NCI-H2196 treated with DMSO at 0.1 percent for 48 hours (cell line): Measurements from ENCODE around the gene USP8.
"Not testable (repeated sequence)": the region's sequence is repeated elsewhere in the genome, so short reads cannot be mapped to it uniquely, and the experiment has no call there.

Source experiments
- DNase-seq: peaks from one replicate; lab custom pipeline; 2025; ENCODE audit not compliant: unreplicated experiment; lab: John Stamatoyannopoulos, UW

Gene USP8

DNA sequence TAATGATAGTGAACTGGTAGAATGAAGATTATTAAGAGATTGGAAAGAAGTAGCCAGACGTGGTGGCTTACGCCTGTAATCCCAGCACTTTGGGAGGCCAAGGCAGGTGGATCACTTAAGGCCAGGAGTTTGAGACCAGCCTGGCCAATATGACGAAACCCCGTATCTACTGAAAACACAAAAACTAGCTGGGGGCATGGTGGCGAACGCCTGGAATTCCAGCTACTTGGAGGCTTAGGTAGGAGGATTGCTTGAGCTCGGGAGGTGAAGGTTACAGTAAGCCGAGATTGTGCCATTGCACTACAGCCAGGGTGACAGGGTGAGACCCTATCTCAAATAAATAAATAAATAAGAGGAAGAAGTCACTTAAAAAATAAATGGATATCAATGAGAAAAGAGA lies 14.0 kb downstream of the USP8 start:
- no peak for DNase-seq

DNA sequence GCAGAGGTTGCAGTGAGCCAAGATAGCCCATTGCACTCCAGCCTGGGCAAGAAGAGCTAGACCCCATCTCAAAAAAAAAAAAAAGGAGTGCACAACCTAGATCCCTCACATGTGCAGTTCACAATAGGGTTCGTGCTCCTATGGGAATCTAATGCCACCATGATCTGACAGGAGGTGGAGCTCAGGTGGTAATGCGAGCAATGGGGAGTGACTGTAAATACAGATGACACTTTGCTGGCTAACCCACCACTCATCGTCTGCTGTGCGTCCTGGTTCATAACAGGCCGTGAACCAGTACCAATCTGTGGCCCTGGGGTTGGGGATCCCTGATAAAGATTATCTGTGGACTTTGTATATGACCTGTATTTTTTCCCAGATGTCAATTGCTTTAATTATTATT lies 16.7 kb downstream of the USP8 start:
- no peak for DNase-seq

DNA sequence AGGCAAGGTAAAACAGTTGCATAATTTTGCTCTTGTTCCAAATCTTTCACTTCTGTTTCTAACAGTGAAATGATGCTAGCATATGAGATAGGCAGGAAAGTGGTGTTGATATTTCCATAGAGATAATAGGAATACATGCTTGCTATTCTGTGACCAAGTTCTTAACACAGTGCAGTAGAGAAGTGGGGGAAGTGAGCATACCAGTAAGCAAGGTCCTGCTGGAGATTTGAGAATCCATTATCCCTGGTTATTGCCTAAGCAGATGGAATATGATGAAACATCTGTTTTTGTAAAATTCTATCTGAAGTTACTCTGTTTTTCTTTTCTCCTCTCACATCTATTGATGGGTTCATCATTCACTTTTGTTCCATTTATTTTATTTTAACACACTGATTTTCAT lies 28.7 kb downstream of the USP8 start:
- DNase-seq: no peak

DNA sequence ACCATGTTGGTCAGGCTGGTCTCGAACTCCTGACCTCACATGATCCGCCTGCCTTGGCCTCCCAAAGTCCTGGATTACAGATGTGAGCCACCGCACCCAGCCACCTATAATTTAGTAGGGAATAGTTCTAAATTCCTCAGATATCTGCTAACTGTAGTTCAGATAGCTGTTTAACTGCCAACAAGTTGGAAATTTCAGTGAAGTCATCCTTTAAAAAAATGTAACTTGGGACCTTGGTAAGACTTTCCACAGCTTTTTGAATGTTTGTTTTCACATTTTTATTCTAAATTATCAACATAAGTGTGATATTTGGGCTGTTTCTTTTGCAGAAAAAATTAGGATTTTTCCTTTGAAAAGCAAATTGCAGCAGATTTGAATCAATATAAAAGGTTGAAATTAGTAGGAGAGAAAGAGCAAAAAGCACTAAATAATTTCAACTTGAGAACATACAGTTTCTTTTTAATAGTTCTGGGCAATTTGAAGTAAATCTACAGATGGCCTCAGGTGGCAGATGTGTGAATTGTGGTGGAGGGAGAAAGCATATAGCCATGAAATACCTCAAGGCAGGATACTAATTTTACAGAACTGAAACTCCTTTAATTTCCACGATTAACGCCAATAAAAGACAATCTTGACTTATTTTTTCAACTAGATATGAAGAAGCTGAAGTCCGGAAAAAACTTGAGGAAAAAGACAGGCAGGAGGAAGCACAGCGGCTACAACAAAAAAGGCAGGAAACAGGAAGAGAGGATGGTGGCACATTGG lies 34.3 kb downstream of the USP8 start:
- DNase-seq: no peak

DNA sequence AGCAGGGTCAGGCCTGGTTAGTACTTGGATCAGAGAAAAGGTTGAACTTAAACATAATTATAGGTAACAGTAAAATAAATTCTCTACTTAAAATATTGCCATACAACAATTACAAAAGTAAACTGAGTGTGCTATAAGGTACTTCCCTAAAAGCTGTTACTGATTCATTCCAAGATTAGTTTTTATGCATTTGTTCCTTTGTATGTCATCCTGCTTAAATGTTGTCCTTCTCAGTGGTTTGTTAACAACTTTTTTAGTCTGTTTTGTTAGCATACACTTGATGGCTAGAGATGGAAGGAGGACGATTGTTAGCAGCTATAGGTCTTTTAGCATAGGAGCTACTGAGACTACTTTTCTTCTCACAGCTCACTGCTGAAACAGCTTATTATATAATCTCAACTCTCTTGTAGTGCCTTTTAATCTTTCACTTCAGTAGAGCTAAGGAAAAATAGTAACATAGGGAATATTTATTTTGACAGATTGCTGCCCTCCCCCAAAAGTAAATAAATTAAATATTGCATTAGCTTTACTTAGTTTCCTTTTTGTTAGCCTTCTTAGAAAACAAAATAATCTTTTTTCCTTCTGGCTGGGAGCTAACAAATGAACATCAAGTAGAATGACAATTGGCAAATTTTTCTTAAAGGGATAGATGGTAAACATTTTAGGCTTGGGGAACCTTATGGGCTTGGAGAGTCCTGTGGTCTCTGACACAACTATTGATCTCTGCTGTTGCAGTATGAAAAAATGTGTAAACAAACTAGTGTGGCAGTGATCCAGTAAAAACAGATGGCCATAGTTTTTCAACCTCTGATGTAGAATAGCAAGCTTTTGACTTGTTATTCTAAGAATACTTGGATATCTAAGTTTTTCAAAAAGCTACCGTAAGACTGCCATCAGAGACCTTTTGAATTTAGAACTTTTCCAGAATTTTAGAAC lies 39.5 kb downstream of the USP8 start:
- no peak for DNase-seq

DNA sequence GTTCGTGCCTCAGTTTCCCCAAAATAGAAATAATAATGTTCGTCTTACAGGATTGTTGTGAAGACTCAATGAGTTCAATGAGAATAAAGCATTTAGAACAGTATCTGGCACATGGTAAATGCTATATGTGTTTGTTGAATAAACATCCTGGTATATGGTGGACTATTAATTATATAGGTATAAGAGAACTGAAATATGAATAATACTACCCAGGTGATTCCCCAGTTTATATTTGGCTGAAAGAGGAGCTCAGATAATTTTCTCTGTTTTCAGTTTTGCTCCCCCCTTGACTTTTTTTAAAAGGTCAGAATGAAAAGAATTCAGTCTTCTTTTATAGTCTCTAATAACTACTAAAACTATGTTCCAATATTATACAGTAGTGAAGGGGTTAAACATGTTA lies 46.9 kb downstream of the USP8 start:
- DNase-seq: no peak

DNA sequence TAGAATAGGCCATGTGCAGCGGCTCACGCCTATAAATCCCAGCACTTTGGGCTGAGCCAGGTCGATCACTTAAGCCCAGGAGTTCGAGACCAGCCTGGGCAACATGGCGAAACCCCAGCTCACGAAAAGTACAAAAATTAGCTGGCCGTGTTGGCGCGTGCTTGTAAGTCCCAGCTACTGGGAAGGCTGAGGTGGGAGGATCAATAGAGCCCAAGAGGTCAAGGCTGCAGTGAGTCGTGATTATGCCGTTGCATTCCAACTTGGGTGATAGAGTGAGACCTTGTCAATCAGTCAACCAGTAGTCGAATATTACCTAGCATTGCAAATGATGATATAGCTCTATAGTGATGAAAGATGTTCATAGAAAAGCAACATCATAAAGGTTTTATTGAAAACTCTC lies 51.9 kb downstream of the USP8 start:
- DNase-seq: no peak

DNA sequence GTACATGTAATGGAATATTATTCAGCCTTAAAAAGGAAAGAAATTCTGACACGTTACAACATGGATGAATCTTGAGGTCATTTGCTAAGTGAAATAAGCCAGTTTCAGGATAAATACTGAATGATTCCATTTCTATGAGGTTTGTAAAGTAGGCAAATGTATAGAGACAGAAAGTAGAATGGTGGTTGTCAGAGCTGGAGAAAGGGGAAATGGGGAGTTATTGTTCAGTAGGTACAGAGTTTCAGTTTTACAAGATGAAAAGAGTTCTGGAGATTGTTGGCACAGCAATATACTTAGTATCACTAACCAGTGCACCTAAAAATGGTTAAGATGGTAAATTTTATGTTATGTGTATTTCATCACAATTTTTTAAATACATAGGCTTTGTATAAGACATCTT lies 60.6 kb downstream of the USP8 start:
- DNase-seq: no peak

DNA sequence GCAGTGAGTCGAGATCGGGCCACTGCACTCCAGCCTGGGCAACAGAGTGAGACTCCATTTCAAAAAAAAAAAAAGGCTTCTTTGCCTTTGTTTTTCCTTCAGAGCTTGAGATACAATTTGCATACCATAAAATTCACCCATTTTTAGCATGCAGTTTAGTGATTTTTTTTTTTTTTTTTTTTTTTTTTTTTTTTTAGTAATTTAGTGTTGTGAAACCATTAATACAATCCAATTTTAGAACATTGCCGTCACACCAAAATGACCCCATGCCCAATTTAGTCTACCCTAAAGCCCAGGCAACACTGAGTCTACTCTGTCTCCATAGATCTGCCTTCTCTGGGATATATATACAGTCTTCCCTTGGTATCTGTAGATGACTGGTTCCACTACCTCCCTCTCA lies 61.2 kb downstream of the USP8 start:
- no peak for DNase-seq

DNA sequence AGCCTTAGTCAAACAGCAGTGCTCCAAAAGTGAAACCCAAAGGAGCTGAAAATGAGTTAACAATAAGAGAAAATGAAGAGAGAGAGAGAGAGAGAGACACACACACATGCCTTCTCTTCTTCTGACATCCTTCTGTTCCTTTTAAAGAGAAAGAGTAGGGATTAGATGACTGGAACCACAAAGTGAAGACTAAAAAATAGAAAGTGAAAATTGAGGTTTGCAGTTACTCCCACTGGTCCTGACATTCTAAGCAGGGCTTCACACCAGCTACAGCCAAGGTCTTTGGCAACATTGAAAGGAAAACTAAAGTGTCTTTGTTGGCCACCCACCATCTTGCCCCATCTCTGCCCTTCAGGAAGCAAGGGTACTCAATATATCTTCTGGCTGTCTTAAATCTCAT lies 63.1 kb downstream of the USP8 start:
- DNase-seq: no peak

DNA sequence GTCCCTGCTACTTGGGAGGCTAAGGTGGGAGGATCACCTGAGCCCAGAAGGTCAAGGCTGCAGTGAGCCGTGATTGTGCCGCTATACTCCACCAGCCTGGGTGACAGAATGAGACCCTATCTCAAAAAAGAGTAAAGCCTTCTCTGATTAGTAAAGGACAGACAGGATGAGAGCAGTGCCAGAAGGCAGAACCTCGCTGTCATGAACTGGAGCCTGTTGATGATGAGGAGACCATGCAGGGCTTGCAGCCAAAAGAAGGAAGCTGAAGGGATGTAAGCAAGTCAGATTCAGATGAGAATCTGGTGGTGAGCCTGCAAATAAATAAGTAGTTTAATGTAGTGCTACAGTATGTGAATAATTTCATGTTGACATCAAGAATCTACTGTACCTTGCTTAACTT lies 69.4 kb downstream of the USP8 start:
- DNase-seq: no peak

DNA sequence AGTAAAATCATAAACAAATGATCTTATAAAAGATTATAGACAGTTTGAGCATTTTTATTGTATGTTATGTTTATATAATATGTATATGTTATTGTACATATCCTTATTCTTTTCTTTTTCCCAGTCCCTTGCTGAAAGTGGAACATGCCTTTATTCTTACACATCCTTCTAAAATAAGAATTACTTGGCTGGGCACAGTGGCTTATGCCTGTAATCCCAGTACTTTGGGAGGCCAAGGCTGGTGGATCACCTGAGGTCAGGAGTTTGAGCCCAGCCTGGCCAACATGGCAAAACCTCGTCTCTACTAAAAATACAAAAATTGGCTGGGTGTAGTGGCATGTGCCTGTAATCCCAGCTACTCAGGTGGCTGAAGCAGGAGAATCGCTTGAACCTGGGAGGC lies 70.3 kb downstream of the USP8 start:
- DNase-seq: not testable (repeated sequence)

DNA sequence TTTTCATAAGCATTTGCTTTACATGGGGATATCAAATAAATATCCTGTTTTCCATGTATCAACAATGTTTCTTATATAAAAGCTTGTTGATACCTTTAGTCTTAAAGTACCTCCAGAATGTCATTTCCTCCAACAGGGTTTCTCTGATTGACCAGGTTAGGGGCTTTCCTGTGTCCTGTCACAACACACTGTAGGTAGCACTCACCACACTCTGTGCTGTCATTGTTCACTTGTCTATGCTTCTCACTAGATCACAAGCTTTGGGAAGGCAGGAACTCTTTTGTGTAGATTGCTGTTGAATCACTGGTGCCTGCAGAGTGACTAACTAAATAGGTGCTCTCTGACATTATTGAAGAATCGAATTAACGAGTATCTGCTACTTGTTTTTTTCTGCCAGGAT lies 72.5 kb downstream of the USP8 start:
- no peak for DNase-seq

DNA sequence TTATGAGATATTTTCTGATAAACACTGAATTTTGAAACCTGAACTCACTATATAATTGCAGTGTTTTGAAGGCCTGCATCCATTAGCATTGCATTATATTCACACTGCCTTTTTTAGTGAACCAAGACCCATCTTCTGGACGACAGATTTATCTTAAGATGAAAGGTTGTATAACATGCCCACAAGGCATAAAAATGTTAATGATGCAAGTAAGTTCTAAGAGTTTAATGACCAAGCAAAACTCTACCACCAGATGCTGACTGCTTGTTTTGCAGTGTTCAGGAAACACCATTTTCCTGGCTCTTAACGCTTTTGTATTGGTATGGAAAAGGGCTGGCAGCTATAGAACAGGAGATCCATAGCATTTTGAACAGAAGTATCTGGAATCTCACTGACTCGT lies 76.1 kb downstream of the USP8 start:
- DNase-seq: no peak

DNA sequence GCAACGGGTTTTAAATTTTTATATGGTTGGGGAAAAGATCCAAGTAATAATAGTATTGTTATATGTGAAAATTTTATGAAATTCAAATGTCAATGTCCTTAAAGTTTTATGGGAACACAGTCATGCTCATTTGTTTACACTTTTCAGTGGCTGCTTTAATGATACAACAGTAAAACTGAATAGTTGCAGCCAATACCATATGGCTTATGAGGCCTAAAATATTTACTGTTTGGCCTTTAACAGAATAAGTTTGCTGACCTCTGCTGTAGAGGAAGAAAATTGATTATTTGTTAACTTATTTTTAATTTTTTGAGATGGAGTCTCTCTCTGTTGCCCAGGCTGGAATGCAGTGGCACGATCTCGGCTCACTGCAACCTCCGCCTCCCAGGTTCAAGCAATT lies 77.6 kb downstream of the USP8 start:
- DNase-seq: no peak

DNA sequence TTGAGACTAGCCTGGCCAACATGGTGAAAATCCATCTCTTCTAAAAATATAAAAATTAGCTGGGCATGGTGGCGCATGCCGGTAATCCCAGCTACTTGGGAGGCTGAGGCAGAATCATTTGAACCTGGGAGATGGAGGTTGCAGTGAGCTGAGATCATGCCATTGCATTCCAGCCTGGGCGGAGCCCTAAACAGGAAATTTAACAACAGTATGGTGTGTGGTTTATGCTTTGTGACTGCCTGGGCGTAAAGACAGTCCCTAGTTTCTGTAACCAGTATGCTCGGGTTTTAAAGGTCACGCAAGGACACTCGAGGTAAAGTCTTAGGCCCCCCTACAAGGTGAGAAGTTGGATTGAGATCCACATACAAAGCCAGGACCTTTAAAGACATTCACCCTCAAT lies 78.9 kb downstream of the USP8 start:
- DNase-seq: no peak

DNA sequence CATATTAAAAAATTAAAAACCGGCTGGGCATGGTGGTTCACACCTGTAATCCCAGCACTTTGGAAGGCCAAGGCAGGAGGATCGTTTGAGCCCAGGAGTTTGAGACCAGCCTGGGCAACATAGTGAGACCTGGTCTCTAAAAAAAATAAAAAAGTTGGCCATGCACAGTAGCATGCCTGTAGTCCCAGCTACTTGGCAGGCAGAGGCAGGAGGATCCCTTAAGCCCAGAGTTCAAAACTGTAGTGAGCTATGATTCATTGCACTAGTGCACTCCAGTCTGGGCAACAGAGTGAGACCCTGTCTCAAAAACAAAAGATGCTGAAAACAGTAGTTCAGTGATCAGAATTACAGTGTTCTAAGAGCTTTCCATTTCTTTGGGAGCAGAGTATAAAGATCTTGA lies 81.5 kb downstream of the USP8 start:
- not testable (repeated sequence) for DNase-seq

DNA sequence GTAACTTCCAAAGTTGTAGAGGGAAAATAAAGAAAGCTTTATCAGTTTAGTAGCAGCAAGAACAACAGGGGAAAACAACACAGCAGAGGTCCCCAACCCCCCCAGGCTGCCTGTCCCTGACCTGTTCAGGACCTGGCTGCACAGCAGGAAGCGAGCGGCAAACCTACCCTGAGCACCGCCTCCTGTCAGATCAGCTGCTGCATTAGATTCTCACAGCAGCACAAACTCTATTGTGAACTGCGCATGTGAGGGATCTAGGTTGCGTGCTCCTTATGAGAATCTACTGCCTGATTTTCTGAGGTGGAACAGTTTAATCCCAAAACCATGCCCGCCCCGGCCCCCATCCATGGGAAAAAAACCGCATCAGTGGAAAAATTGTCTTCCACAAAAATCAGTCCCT lies 81.9 kb downstream of the USP8 start:
- no peak for DNase-seq

DNA sequence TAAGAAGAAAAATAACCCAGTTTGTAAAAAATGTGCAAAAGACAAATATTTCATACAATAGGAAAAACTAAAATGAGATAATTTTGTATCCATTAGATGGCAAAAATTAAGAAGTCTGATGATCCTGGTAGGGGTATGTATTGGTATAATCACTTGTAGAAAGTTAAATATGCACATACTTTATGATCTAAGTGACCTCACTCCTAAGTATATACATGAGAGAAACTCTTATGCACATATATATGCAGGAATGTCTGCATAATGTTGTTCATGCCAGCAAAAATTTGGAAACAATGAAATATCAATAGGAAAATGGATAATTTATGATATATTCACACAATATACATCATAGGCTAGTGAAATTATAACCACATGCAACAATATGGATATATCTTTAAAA lies 88.8 kb downstream of the USP8 start:
- DNase-seq: no peak

DNA sequence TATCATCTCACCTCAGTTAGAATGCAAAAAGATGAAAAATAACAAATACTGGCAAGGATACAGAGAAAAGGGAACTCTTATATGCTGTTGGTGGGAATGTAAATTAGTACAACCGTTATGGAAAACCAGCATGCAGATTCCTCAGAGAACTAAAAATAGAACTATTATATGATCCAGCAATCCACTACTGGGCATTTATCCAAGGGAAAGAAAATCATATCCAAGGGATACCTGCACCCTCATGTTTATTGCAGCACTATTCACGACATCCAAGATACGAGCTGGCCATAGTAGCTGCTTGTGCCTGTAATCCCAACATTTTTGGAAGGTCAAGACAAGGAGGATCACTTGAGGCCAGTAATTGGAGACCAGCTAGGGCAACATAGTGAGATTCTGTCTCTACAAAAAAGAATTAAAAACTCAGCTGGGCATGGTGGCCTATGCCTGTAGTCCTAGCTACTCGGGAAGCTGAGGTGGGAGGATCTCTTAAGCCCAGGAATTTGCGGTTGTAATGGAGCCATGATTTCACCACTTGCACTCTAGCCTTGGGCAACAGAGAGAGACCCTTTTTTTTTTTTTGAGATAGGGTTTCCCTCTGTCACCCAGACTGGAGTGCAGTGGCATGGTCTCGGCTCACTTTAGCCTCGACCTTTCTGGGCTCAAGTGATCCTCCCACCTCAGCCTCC lies 95.7 kb downstream of the USP8 start:
- DNase-seq: no peak

DNA sequence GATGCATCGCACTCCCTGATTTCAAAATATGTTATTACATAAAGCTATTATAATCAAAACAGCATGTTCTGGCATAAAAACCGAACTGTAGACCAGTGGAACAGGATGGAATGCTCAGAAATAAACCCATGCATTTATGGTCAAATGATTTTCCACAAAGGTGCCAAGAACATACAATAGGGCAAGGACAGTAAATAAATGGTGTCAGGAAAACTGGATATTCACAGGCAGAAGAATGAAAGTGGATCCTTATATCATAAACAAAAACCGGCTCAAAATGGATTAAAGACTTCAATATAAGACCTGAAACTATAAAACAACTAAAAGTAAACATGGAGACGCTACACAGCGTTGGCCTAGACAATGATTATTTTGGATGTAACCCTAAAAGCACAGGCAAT lies 99.6 kb downstream of the USP8 start:
- no peak for DNase-seq

DNA sequence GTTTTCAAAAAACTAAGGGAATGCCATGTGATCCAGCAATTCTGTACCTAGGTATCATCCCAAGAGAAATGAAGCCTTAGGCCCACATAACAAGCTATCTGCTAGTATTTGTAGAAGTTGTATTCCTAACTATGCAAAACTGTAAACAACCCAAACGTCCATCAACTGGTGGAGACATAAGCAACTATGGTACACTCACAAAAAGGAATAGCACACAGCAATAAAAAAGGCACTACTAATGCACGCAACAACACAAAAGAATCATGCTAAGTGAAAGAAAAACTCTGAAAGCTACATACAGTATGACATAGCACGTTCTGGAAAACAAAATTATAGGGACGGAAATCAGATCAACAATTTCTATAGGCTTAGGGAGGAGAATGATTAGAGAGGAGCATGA lies 107.0 kb downstream of the USP8 start:
- DNase-seq: no peak
